Neural progenitor cell (in vitro differentiated cells): ENCODE measurements around the gene PERM1. TPM values are rescaled to one million over a fixed set of nuclear protein-coding genes. Genes with fewer than 3 reads are reported as not detected.
"Not testable (repeated sequence)": the region's sequence is repeated elsewhere in the genome, so short reads cannot be mapped to it uniquely, and the experiment has no call there.

Experiments
- DNase-seq: peaks from one replicate; pipeline ENCODE4 v3.0.0-alpha.2; 2016; ENCODE audit warnings: low spot score
- H2AFZ ChIP-seq: fragments of 200-600 bp; sonication (generic); replicated peaks from 2 replicates; pipeline ENCODE4 v1.6.1; 2016; ENCODE audit warnings: antibody characterized with exemption
- H3F3A ChIP-seq: fragments of 200-600 bp; sonication (generic); 2 replicates; pipeline ENCODE4 v1.6.1; 2016; ENCODE audit warnings: antibody characterized with exemption, low read depth
- H3K27ac ChIP-seq: fragments of 200-600 bp; sonication (generic); 2 replicates; pipeline ENCODE4 v1.5.1; 2016; ENCODE audit warnings: mild to moderate bottlenecking
- H3K27me3 ChIP-seq: fragments of 200-600 bp; sonication (generic); 2 replicates; pipeline ENCODE4 v1.6.1; 2016; ENCODE audit warnings: mild to moderate bottlenecking, moderate library complexity
- H3K36me3 ChIP-seq: fragments of 200-600 bp; sonication (generic); 2 replicates; pipeline ENCODE4 v1.5.1; 2016
- H3K4me1 ChIP-seq: fragments of 200-600 bp; sonication (generic); 2 replicates; pipeline ENCODE4 v1.6.1; 2016; ENCODE audit warnings: mixed run types
- H3K4me2 ChIP-seq: fragments of 200-600 bp; sonication (generic); 2 replicates; pipeline ENCODE4 v1.6.1; 2016
- H3K4me3 ChIP-seq: fragments of 200-600 bp; sonication (generic); 2 replicates; pipeline ENCODE4 v1.5.1; 2016
- H3K79me2 ChIP-seq: fragments of 200-600 bp; sonication (generic); 2 replicates; pipeline ENCODE4 v1.6.1; 2016; ENCODE audit warnings: low read depth
- H3K9ac ChIP-seq: fragments of 200-600 bp; sonication (generic); 2 replicates; pipeline ENCODE4 v1.6.1; 2016
- H3K9me3 ChIP-seq: fragments of 200-600 bp; sonication (generic); 2 replicates; pipeline ENCODE4 v1.5.1; 2016; ENCODE audit warnings: low read depth
- H4K20me1 ChIP-seq: fragments of 200-600 bp; sonication (generic); 2 replicates; pipeline ENCODE4 v1.6.1; 2016; ENCODE audit warnings: low read depth
- H3K27ac Mint-ChIP-seq: 3 replicates; pipeline ENCODE4 v1.8.0; 2021; ENCODE audit warnings: mixed read lengths
- H3K27me3 Mint-ChIP-seq: 2 replicates; pipeline ENCODE4 v1.8.0; 2022; ENCODE audit warnings: low read depth, mild to moderate bottlenecking, inconsistent platforms, moderate library complexity, mixed read lengths; ENCODE audit not compliant: insufficient read depth
- H3K36me3 Mint-ChIP-seq: 3 replicates; pipeline ENCODE4 v1.8.0; 2021; ENCODE audit warnings: mixed read lengths
- H3K4me1 Mint-ChIP-seq: 3 replicates; pipeline ENCODE4 v1.8.0; 2021; ENCODE audit warnings: mixed read lengths
- H3K4me3 Mint-ChIP-seq: 3 replicates; pipeline ENCODE4 v1.8.0; 2021; ENCODE audit warnings: mild to moderate bottlenecking, moderate library complexity, mixed read lengths
- H3K9me3 Mint-ChIP-seq: 3 replicates; pipeline ENCODE4 v1.8.0; 2020; ENCODE audit warnings: mixed read lengths
- EZH2 ChIP-seq: fragments of 200-600 bp; sonication (generic); IDR thresholded peaks from 2 replicates; pipeline ENCODE4 v1.6.1; 2017; ENCODE audit warnings: antibody characterized with exemption, mild to moderate bottlenecking, moderate library complexity
- EZH2phosphoT487 ChIP-seq: fragments of 200-600 bp; sonication (generic); IDR thresholded peaks from 2 replicates; pipeline ENCODE4 v1.6.1; 2017; ENCODE audit warnings: antibody characterized with exemption
- total RNA-seq: library from RNA; depleted of rRNA; stranded (reverse); fragments of >200 nt; gene quantifications from 2 replicates; pipeline ENCODE4 v1.2.3, GENCODE V29; 2015; ENCODE audit warnings: low replicate concordance
- TF ChIP-seq, protein P1 (sequence below): fragments of 200-600 bp; sonication (generic); IDR thresholded peaks from 2 replicates; pipeline ENCODE4 v1.5.1; 2017; ENCODE audit warnings: antibody characterized with exemption, mild to moderate bottlenecking

The PERM1 gene
- total RNA-seq, 1 donor from 2014 or later: not detected

GRCh38 chr1:997713-997992, 15.8 kb upstream of the PERM1 start:
- Histone ChIP-seq H3K4me1 (peaks cover 12% of the 10 kb centered on the region), H3K27ac (no peak overlapping the region), H4K20me1 (peaks cover 22% of the 10 kb centered on the region), H2AFZ (no peak overlapping the region), H3K9ac (no peak overlapping the region), H3K27me3 (peaks cover 100% of the 10 kb centered on the region), H3K4me3 (peak overlapping the region; percentile 70), H3K9me3 (no peaks in the 10 kb centered on the region), H3K36me3 (no peaks in the 10 kb centered on the region), H3K79me2 (no peaks in the 10 kb centered on the region), H3K4me2 (peak overlapping the region; percentile 97), H3F3A (peaks cover 29% of the 10 kb centered on the region)
- peaks cover 9% of the 10 kb centered on the region for H3K9me3 Mint-ChIP-seq
- peaks cover 16% of the 10 kb centered on the region for H3K27me3 Mint-ChIP-seq
- H3K4me1 Mint-ChIP-seq: peaks cover 9% of the 10 kb centered on the region
- TF ChIP-seq, protein P1, sequence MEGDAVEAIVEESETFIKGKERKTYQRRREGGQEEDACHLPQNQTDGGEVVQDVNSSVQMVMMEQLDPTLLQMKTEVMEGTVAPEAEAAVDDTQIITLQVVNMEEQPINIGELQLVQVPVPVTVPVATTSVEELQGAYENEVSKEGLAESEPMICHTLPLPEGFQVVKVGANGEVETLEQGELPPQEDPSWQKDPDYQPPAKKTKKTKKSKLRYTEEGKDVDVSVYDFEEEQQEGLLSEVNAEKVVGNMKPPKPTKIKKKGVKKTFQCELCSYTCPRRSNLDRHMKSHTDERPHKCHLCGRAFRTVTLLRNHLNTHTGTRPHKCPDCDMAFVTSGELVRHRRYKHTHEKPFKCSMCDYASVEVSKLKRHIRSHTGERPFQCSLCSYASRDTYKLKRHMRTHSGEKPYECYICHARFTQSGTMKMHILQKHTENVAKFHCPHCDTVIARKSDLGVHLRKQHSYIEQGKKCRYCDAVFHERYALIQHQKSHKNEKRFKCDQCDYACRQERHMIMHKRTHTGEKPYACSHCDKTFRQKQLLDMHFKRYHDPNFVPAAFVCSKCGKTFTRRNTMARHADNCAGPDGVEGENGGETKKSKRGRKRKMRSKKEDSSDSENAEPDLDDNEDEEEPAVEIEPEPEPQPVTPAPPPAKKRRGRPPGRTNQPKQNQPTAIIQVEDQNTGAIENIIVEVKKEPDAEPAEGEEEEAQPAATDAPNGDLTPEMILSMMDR: no peak
- TF ChIP-seq EZH2phosphoT487: no peak
- no peak for TF ChIP-seq EZH2
- H3K27ac Mint-ChIP-seq: no peak overlapping the region
- peak overlapping the region; percentile 59 for H3K4me3 Mint-ChIP-seq
- DNase-seq: no peak
- H3K36me3 Mint-ChIP-seq: peaks cover 2% of the 10 kb centered on the region

DNA sequence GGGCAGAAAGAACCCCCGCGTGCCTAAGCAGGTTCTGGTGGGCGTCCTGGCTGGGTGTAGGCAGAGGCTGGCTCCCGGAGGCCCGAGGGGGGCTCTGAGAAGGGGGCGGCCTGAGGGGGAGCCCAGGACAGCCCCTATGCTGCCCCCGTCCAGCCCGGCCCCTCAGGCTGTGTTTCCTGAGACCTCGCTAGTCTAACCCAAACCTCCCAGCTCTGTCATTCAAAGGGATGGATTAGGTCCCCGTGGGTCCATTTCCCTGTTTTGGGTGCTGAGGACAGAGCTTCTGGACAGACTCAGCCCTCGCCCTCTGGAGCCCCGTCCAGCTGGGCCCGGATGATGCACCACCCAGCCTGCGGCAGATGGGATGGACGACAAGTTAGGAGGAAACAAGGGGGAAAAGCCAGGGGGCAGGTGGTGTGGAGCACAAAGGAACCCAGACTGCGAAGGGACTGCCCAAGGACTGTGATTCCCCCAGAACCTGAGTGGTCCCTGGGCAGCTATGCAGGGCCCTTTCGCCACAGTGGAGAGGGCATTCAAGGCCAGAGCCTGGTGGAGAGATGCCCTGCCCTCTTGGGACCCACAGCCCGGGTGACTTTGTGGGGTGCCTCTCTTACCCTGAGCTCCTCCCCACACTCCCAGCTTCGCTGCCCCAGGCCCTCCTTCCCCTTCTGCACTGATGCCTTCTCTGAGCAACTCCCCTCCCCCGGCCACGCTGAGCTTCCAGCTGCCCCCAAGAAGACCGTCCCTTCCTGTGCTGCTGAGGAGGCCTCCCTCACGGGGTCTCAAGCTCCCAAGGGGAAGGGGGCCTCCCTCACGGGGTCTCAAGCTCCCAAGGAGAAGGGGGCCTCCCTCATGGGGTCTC, 15.2 kb upstream of the PERM1 start:
- DNase-seq: no peak
- Histone ChIP-seq H3K36me3 (no peaks in the 10 kb centered on the region), H3K4me1 (peaks cover 12% of the 10 kb centered on the region), H3K4me2 (peak overlapping the region; percentile 97), H4K20me1 (peaks cover 22% of the 10 kb centered on the region), H3K9ac (no peak overlapping the region), H2AFZ (no peak overlapping the region), H3K27me3 (peaks cover 100% of the 10 kb centered on the region), H3K9me3 (no peaks in the 10 kb centered on the region), H3K79me2 (no peaks in the 10 kb centered on the region), H3K27ac (no peak overlapping the region), H3F3A (peaks cover 29% of the 10 kb centered on the region), H3K4me3 (no peak overlapping the region)
- TF ChIP-seq, protein P1: no peak
- TF ChIP-seq EZH2: no peak
- no peak for TF ChIP-seq EZH2phosphoT487
- Mint-ChIP-seq H3K27ac (no peak overlapping the region), H3K36me3 (peaks cover 2% of the 10 kb centered on the region), H3K27me3 (peaks cover 14% of the 10 kb centered on the region), H3K9me3 (peaks cover 13% of the 10 kb centered on the region), H3K4me3 (peak overlapping the region; percentile 59), H3K4me1 (peaks cover 9% of the 10 kb centered on the region)

DNA sequence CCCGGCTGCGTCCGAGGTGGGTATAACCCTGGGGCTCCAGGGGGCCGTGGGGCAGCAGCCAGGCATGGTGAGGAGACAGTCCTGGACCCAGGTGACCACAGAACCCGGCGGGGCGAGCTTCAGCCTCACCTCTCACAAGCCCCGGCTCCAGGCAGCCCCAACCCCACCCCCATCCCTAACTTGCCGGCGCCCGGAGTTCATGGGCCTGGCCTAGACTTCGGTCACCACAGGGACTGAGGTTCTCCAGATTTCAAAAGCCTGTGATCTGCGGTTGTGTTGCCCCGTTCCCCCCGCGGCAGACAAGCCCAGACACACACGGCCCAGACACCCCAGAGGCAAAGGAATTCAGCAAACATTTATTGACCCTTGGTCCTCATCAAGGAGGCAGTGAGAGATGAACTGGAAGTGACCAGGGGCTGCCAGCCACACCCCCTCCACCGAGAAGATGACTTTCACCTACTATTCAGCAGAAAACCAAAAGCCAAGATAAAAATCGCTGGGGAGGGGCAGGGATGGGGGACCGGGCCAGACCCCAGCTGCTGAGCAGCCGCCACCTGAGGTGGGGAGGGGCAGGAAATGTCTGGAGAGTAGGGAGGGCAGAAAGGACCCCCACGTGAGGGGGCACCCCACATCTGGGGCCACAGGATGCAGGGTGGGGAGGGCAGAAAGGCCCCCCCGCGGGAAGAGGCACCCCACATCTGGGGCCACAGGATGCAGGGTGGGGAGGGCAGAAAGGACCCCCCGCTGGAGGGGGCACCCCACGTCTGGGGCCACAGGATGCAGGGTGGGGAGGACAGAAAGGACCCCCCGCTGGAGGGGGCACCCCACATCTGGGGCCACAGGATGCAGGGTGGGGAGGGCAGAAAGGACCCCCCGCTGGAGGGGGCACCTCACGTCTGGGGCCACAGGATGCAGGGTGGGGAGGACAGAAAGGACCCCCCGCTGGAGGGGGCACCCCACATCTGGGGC, 14.1 kb upstream of the PERM1 start:
- Mint-ChIP-seq H3K4me1 (peaks cover 9% of the 10 kb centered on the region), H3K9me3 (peaks cover 24% of the 10 kb centered on the region), H3K27me3 (peaks cover 14% of the 10 kb centered on the region), H3K27ac (peak overlapping the region; percentile 78), H3K36me3 (peaks cover 2% of the 10 kb centered on the region), H3K4me3 (peak overlapping the region; percentile 56)
- peaks cover 27% of the 10 kb centered on the region for H3F3A ChIP-seq
- H3K9ac ChIP-seq: no peak overlapping the region
- DNase-seq: no peak
- no peaks in the 10 kb centered on the region for H3K9me3 ChIP-seq
- no peaks in the 10 kb centered on the region for H3K79me2 ChIP-seq
- no peaks in the 10 kb centered on the region for H3K36me3 ChIP-seq
- H3K27ac ChIP-seq: no peak overlapping the region
- H3K4me2 ChIP-seq: no peak overlapping the region
- no peak for TF ChIP-seq EZH2
- TF ChIP-seq, protein P1: no peak
- no peak for TF ChIP-seq EZH2phosphoT487
- no peak overlapping the region for H2AFZ ChIP-seq
- no peak overlapping the region for H3K4me3 ChIP-seq
- H4K20me1 ChIP-seq: peaks cover 22% of the 10 kb centered on the region
- peaks cover 100% of the 10 kb centered on the region for H3K27me3 ChIP-seq
- peaks cover 12% of the 10 kb centered on the region for H3K4me1 ChIP-seq

DNA sequence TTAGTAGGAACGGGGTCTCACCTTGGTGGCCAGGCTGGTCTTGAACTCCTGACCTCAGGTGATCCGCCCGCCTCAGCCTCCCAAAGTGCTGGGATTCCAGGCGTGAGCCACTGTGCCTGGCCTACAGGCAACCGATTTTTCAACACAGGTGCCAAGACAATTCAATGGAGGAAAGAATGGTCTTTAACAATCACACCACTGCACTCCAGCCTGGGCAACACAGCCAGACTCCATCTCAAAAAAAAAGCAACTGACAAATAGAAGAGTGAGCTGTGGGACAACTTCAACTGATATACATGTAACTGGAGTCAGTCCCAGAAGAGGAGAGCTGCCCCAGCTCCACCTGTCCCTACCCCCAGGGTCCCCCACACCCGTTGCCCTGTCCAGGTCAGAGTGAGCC, 12.7 kb upstream of the PERM1 start:
- DNase-seq, H3K79me2 ChIP-seq, H3K4me1 Mint-ChIP-seq, H3K9me3 ChIP-seq, H3K4me2 ChIP-seq, H3K27ac ChIP-seq, H3K4me3 ChIP-seq, H3K27ac Mint-ChIP-seq, H2AFZ ChIP-seq, H3K36me3 ChIP-seq, H3K9ac ChIP-seq, H3K36me3 Mint-ChIP-seq: not testable (repeated sequence)
- Histone ChIP-seq H4K20me1 (peaks cover 22% of the 10 kb centered on the region), H3K4me1 (peaks cover 12% of the 10 kb centered on the region), H3F3A (peaks cover 19% of the 10 kb centered on the region), H3K27me3 (peaks cover 100% of the 10 kb centered on the region)
- Mint-ChIP-seq H3K9me3 (peaks cover 29% of the 10 kb centered on the region), H3K4me3 (peak overlapping the region; percentile 69), H3K27me3 (peaks cover 19% of the 10 kb centered on the region)
